Stimulated activated CD8-positive, alpha-beta memory T cell treated with anti-CD3 and anti-CD28 coated beads, Interleukin-12 subunit alpha, Interleukin-12 subunit beta, amount 100 ng/mL, for 24 hours (primary cell): ENCODE measurements around the gene CADM2.

ENCODE experiments used
- DNase-seq: peaks from one replicate; pipeline ENCODE4 v3.0.0-alpha.2; 2020; ENCODE audit errors: extremely low read depth

Gene CADM2

GRCh38 chr3:84984429-84984828 is 25.6 kb downstream of the CADM2 start:
- DNase-seq: no peak

GRCh38 chr3:84985795-84986194 is 27.0 kb downstream of the CADM2 start:
- DNase-seq: no peak

- no peak for DNase-seq
Observed at GRCh38 chr3:84987706-84988504, 29.1 kb downstream of the CADM2 start.

- DNase-seq: no peak
Observed at GRCh38 chr3:84989102-84989501, 30.3 kb downstream of the CADM2 start.

GRCh38 chr3:84991422-84991900 is 32.7 kb downstream of the CADM2 start:
- no peak for DNase-seq

- DNase-seq: no peak
Observed at GRCh38 chr3:84993956-84994355, 35.2 kb downstream of the CADM2 start.

- DNase-seq: no peak
Observed at GRCh38 chr3:84998545-84998944, 39.8 kb downstream of the CADM2 start.

GRCh38 chr3:85003479-85003878 is 44.7 kb downstream of the CADM2 start:
- no peak for DNase-seq

- DNase-seq: no peak
Observed at GRCh38 chr3:85004147-85004546, 45.4 kb downstream of the CADM2 start.

GRCh38 chr3:85005946-85006345 is 47.2 kb downstream of the CADM2 start:
- no peak for DNase-seq

- DNase-seq: no peak
Observed at GRCh38 chr3:85007195-85008094, 48.7 kb downstream of the CADM2 start.

GRCh38 chr3:85020828-85021227 is 62.0 kb downstream of the CADM2 start:
- no peak for DNase-seq

- no peak for DNase-seq
Observed at GRCh38 chr3:85030052-85030451, 71.3 kb downstream of the CADM2 start.

- no peak for DNase-seq
Observed at GRCh38 chr3:85037203-85037602, 78.4 kb downstream of the CADM2 start.

- no peak for DNase-seq
Observed at GRCh38 chr3:85041001-85041400, 82.2 kb downstream of the CADM2 start.

GRCh38 chr3:85041562-85042055 is 82.8 kb downstream of the CADM2 start:
- DNase-seq: no peak

GRCh38 chr3:85050821-85051220 is 92.0 kb downstream of the CADM2 start:
- no peak for DNase-seq

- DNase-seq: no peak
Observed at GRCh38 chr3:85051786-85052185, 93.0 kb downstream of the CADM2 start.

GRCh38 chr3:85053626-85054025 is 94.8 kb downstream of the CADM2 start:
- no peak for DNase-seq

GRCh38 chr3:85054579-85054978 is 95.8 kb downstream of the CADM2 start:
- no peak for DNase-seq

- no peak for DNase-seq
Observed at GRCh38 chr3:85068911-85069310, 110.1 kb downstream of the CADM2 start.

- no peak for DNase-seq
Observed at GRCh38 chr3:85074003-85074402, 115.2 kb downstream of the CADM2 start.

- DNase-seq: no peak
Observed at GRCh38 chr3:85075663-85076062, 116.9 kb downstream of the CADM2 start.
